Measurements from ENCODE around the gene SETD5. TPM values are rescaled to one million over a fixed set of nuclear protein-coding genes. Genes with fewer than 3 reads are reported as not detected.

SETD5 gene
- polyA plus RNA-seq, 2 of the 4 experiments (the other 2 are of a cell fraction), result 41.7 to 92.3 TPM

DNA sequence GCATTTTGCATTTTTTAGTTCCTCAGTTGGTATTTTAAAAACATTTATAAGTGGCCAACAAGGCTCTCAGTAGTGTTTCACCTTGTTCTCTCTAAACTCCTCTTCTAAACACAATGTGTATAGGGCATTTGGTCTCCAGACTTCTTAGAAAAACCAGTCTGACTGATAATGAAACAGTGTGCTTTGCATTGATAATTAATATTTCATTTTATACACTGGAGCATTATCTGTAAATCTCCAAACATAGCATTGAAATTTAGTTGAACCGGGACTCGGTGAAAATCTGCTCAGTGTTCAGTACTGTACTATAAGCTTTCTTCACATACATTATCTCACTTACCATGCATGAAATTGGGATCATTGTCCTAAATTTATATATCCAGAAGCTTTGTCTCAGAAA, 53.6 kb downstream of the SETD5 start:
- H3K4me1 ChIP-seq, result no peaks in the 10 kb centered on the region
- no peak overlapping the region for H3K27ac ChIP-seq
- 92% methylated on average over 2 of the region's 2 CpGs for WGBS (ENCODE audit: missing lambda C conversion rate)
- FAIRE-seq, result no peak
- TF ChIP-seq, protein P1, sequence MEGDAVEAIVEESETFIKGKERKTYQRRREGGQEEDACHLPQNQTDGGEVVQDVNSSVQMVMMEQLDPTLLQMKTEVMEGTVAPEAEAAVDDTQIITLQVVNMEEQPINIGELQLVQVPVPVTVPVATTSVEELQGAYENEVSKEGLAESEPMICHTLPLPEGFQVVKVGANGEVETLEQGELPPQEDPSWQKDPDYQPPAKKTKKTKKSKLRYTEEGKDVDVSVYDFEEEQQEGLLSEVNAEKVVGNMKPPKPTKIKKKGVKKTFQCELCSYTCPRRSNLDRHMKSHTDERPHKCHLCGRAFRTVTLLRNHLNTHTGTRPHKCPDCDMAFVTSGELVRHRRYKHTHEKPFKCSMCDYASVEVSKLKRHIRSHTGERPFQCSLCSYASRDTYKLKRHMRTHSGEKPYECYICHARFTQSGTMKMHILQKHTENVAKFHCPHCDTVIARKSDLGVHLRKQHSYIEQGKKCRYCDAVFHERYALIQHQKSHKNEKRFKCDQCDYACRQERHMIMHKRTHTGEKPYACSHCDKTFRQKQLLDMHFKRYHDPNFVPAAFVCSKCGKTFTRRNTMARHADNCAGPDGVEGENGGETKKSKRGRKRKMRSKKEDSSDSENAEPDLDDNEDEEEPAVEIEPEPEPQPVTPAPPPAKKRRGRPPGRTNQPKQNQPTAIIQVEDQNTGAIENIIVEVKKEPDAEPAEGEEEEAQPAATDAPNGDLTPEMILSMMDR (IDR thresholded peaks at IDR 0.05), result no peak
- TF ChIP-seq ZNF302 (CRISPR knock-in tag; IDR thresholded peaks at IDR 0.05) (no peak), FOXS1 (CRISPR knock-in tag; IDR thresholded peaks at IDR 0.05) (no peak)
- no peaks in the 10 kb centered on the region for H3K9me3 ChIP-seq
- DNase-seq (ENCODE audit: low read depth in 1 of 2, low spot score in 1 of 2), result no peak
- POLR2A ChIA-PET, result no interaction called here
- ATAC-seq, result no peak
- H3K4me3 ChIP-seq, result no peak overlapping the region
- H3K4me2 ChIP-seq, result no peak overlapping the region
- CTCF ChIA-PET, result interaction anchor here (0.6 to 1.6 kb wide), 3 partner anchors 13 to 62 kb away, joined by 3 to 4 read pairs (median 4); no protein-coding TSS in a partner anchor

- no peak overlapping the region for H3K27ac ChIP-seq
Measured at GRCh38 chr3:9452417-9452816, 55.0 kb downstream of the SETD5 start.

DNA sequence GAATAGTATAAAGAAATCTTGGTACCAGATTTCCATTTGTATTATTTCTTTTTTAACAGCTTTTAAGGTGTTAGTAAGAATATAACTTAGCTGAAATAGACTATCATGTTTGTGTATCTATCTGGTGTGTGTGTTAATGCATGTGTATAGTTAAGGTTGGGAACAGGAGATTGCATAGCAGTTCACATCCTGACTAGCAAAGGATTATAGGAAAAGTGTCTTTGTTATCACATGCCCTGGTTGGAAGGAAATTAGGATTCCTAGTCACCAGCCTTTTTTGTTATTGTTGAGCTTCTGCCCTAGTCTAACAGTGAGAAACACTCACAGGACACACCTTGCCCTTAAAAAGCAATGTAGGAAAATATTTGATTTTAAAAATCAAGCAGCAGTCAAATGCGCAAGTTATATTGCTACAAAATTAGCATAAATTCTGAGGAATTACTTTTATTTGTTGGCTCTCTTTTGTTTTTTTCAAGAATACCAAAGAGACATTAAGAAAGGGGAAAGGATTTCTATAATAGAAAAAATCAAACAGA, 58.2 kb downstream of the SETD5 start:
- ATAC-seq, result no peak
- Histone ChIP-seq H3K4me3 (no peak overlapping the region), H3K4me1 (no peaks in the 10 kb centered on the region), H3K9me3 (no peaks in the 10 kb centered on the region), H3K4me2 (no peak overlapping the region), H3K27ac (no peak overlapping the region)
- no peak for DNase-seq (ENCODE audit: low read depth in 1 of 2, low spot score in 1 of 2)
- CTCF ChIA-PET, result interaction anchor here (1.4 kb wide), 1 partner anchor 11 kb away, joined by 4 read pairs; no protein-coding TSS in a partner anchor
- POLR2A ChIA-PET, result interaction anchor here (1.2 kb wide), 1 partner anchor 59 kb away, joined by 6 read pairs; no protein-coding TSS in a partner anchor
- FAIRE-seq, result no peak
- TF ChIP-seq KDM5A (IDR thresholded peaks at IDR 0.05), result no peak
- no peak for TF ChIP-seq EHF (CRISPR knock-in tag; IDR thresholded peaks at IDR 0.05)
- TF ChIP-seq CBX2 (IDR thresholded peaks at IDR 0.05; ENCODE audit: borderline replicate concordance, low read depth), result no peak
- 98% methylated on average over 1 of the region's 1 CpG for WGBS (ENCODE audit: missing lambda C conversion rate)

More at GRCh38 chr3:9452417-9452816, 55.0 kb downstream of the SETD5 start:
- TF ChIP-seq MAZ (IDR thresholded peaks at IDR 0.05; ENCODE audit: borderline replicate concordance, low read depth, low read length) (no peak), EHMT2 (IDR thresholded peaks at IDR 0.05; ENCODE audit: low read depth) (no peak), ATOH8 (CRISPR knock-in tag; IDR thresholded peaks at IDR 0.05; ENCODE audit: low read depth) (no peak), USF2 (IDR thresholded peaks at IDR 0.05) (no peak)
- CTCF ChIA-PET, result interaction anchor here (1.4 kb wide), 1 partner anchor 16 kb away, joined by 4 read pairs; no protein-coding TSS in a partner anchor
- H3K4me2 ChIP-seq, result no peak overlapping the region
- WGBS (ENCODE audit: missing lambda C conversion rate), result 95% methylated on average over 2 of the region's 2 CpGs
- no peak for ATAC-seq
- H3K9me3 ChIP-seq, result no peaks in the 10 kb centered on the region
- POLR2A ChIA-PET, result interaction anchor here (1.2 kb wide), 1 partner anchor 56 kb away, joined by 7 read pairs; no protein-coding TSS in a partner anchor
- no peak for FAIRE-seq
- DNase-seq (ENCODE audit: low read depth in 1 of 2, low spot score in 1 of 2), result no peak
- no peaks in the 10 kb centered on the region for H3K4me1 ChIP-seq
- H3K4me3 ChIP-seq, result no peak overlapping the region

DNA sequence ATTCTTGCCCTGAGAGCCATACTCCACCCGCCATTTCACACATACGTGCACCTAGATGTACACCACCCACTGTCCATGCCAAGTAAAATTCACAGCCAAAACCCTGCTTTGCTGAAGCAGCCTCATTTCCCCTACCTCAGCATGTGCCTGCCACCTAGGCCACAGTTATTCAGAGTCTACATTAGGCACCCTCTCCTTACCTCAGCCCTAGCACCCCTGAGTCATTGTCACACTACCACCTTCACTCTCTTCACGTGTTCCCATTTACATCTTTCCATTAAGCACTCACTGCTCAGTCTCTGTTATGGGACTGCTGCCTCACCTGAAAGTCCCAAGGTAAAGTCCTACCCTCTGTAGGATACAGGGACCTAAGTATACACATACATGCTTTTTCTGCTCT, 70.0 kb downstream of the SETD5 start:
- ChIA-PET CTCF (interaction anchor here (0.8 to 1.7 kb wide), 2 partner anchors 11 to 114 kb away, joined by 4 read pairs; no protein-coding TSS in a partner anchor), POLR2A (no interaction called here)
- 88% methylated on average over 3 of the region's 3 CpGs for WGBS (ENCODE audit: missing lambda C conversion rate)
- Histone ChIP-seq H3K4me3 (no peak overlapping the region), H3K9me3 (no peaks in the 10 kb centered on the region), H3K4me1 (peaks cover 4% of the 10 kb centered on the region; the same call in 2 of the 3 replicates), H3K27ac (no peak overlapping the region), H3K4me2 (no peak overlapping the region)
- DNase-seq (ENCODE audit: low read depth in 1 of 2, low spot score in 1 of 2), result no peak
- no peak for TF ChIP-seq ZFP36 (IDR thresholded peaks at IDR 0.05; ENCODE audit: borderline replicate concordance, partially characterized antibody)
- no peak for TF ChIP-seq KDM1A (IDR thresholded peaks at IDR 0.05; ENCODE audit: low read depth)
- no peak for TF ChIP-seq NFE2L2 (conservative IDR thresholded peaks at IDR 0.05; ENCODE audit: low read length)
- no peak for TF ChIP-seq ELK1 (IDR thresholded peaks at IDR 0.05; ENCODE audit: low read depth, low read length)
- no peak for TF ChIP-seq HDAC2 (IDR thresholded peaks at IDR 0.05)
- no peak for FAIRE-seq
- ATAC-seq, result peak in 1 of 2 experiments; percentile 17; a peak in 3 of 6 replicates

Data from A549 (cell line).